ENCODE measurements around the gene OR5B12.
"Not testable (repeated sequence)": the region's sequence is repeated elsewhere in the genome, so short reads cannot be mapped to it uniquely, and the experiment has no call there.

Gene OR5B12

DNA sequence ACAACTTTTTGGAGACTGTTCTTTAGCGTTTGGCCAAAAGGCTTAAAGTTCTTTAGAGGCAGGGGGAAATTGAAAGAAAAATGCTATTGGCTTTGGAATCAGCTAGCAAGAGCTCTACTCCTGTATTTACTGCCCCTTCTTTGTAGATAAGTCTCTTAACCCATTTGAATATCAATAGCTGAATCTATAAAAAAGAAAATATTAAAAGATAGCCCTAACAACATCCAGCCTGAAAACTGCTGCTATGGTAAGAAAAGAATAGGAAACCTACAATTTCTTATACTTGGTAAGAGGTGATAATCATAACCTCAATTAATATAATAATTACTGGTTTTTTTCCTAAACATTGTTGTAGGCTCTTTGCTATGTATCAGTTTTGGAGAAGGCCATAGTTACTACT, at the start of gene OR5B12:
OR5B12 (minus strand) TSS at position 101 of the 400 bp plus-strand sequence. CDS start 2,085 bp downstream, outside the sequence.
- DNase-seq = no peak

DNA sequence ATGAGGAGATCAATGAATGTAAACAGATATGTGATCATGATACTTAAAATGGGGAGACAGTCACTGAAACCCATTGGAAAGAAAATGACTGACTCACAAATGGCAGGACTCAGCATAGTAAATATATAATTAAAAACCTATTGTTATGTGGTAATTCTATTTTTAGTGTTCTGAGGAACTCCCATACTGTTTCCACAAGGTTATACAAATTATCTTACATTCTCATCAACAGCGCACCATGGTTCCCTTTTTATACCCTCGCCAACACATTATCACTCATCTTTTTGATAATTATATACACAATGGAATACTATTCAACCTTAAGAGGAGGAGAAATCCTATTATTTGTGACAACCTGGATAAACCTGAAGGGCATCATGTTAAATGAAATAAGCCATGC, 48.8 kb upstream of the OR5B12 start:
- DNase-seq = no peak

DNA sequence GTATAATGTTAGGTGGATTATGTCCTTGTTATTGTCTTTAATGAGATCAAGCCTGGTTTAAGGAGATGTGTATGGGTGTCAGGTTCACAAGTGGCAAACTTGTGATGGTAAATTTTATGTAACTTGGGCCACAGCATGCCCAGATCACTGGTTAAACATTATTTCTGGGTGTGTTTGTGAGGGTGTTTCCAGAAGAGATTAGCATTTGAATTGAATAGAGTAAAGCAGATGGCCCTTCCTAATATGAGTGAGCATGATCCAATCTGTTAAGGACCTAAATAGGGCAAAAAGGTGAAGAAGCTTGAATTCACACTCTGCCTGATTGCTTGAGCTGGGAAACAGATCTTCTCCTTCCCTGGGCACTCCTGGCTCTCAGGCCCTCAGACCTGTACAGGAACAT, 45.1 kb upstream of the OR5B12 start:
- DNase-seq = no peak

DNA sequence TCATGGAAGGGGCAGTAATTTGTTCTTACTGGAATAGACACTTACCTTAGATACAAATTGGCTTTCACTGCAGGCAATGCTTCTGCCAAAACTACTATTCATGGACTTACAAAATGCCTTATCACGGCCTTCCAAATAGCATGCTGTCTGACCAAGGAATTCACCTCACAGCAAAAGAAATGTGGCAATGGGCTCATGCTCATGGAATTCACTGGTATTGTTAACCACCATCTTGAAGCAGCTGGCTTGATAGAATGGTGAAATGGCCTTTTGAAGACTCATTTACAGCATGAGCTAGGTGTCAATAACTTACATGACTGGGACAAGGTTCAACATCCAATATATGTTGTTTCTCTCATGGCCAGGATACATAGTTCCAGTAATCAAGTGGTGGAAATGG, 43.9 kb upstream of the OR5B12 start:
- DNase-seq = no peak

DNA sequence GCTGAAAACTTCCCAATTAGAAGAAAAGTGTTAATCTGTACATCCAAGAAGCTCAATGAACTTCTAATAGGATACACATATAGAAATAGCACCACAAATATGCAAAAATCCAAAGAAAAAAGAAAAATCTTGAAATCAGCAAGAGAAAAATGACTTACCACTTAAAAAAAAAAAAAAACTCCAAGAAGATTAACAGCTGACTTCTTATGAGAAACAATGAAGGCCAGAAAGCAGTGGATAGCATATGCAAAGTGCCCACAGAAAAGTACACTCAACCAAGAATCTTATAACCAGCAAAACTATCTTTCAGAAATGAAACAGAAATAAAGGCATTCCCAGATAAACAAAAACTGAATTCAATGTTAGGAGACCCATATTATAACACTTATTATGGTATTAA, 29.9 kb upstream of the OR5B12 start:
- DNase-seq = no peak

DNA sequence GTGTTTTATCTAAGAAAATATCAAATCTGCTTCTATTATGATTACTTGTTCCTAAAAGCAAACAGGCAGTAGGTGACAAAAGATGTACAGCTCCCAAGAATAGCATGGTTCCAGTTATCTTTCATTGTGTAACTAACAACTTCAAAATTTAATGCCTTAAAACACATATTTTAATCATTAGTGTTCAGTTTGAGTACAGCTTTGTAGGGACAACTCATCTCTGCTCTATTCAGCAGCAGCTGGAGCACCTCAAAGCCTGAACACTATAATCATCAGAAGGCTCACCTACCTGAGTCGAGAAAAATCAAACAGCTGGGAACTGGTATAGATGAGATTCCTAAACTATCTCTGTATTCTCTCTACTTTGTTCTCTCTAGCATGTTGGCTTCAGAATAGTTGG, 24.3 kb upstream of the OR5B12 start:
- DNase-seq = no peak

DNA sequence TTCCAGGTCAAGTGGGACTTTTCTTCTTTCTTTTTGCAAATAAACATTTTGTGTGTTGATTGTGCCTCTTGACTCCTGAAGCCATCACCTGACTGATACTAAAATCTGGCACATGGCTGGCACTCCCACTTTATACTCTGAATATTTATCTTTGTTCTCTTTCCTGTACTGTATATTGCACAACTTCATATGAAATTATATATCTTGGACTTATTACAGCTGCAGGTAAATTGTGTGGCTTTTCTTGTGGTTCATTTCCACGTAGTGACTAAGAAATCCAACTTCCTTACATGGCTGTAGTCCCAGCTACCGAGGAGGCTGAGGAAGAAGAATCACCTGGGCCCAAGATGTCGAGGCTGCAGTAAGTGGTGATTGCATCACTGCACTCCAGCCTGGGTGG, 23.7 kb upstream of the OR5B12 start:
- DNase-seq = no peak

DNA sequence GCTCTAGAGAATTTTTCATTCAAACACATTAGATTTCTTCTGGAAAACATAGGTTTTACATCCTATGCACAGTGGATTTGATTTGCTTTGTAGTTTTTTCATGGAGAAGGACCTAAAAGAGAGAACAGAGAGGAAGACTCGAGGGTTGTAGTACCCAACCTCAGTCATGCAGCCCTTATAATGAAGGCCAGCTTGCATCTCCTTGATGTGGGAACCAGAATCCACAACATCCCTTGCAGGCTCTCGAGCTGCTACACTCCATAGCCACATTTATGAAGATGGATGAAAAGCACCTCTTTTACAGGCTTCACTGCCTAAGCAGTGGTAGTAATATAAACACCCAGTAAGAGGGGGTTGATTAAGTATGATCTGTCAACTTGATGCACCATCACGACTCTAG, 9.5 kb upstream of the OR5B12 start:
- DNase-seq = no peak

DNA sequence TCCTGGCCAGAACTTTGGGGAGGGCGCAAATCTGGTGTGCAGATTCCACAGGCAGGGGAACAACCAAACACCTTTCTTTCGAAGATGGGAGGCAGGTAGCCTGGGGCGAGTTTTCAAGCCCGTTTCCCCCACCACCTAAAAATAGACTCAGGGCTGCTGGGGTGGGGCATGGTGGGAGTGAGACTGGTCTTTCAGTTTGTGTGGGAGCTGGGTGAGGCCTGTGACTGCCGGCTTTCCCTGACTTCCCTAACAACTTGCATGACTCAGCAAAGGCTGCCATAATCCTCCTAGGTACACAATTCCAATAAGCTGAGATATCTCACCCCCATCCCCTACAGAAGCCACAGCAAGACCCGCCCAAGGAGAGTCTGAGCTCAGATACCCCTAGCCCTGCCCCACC, 4.3 kb upstream of the OR5B12 start:
- DNase-seq = no peak

DNA sequence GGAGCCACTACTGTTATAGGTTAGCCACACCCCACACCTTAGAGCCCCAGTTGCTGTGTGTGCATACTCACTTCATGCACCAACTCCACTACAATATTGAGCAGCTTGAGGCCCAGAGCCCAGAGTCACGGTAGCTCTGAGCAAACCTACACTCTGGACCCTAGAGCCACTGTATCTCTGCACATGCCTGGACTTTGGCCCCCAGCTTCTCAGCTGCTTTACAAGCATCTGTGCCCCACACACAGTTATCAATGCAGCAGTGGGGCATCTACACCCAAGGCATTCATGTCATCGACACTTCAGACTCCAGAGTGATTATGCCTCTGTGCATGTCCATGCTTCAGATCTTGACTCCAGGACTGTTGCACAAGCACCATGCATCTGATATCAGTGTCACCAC, 2.3 kb upstream of the OR5B12 start:
- DNase-seq = no peak

DNA sequence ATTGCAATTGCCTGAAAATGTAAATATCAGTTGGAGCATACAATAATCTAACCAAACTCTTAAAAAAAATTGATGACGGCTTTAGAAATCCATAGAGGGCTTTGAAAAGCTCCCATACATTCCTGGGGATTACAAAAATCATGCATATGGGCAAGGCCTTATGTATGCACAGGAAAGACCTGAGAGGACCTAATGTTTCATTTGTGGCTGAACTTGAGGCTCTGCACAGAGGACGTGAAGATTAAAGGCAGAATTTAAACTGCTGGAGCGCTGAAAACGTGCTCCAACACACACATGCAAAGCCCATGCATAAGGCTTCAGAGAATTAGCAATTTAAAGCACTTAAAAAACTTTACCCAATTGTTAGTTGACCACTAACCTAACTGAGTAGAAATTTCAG, 3.5 kb downstream of the OR5B12 start:
- DNase-seq = no peak

DNA sequence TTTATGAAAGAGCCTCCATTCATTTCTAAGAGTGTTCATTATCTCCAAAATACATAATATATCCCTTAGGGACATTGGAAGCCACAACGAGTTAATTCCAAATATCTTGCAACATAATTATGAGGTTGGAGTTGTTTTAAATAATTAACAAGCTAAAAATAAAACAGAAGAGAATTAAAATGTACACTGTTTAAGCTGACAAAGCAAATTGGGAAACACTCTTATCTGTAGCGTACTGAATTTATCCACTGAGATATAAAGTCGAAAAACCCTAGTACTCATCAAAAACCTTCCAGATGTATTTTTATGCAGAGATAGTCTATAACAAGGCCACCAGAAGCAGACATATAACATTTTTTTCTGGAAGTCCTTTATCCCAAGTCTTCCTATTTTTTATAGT, 7.8 kb downstream of the OR5B12 start:
- no peak for DNase-seq

DNA sequence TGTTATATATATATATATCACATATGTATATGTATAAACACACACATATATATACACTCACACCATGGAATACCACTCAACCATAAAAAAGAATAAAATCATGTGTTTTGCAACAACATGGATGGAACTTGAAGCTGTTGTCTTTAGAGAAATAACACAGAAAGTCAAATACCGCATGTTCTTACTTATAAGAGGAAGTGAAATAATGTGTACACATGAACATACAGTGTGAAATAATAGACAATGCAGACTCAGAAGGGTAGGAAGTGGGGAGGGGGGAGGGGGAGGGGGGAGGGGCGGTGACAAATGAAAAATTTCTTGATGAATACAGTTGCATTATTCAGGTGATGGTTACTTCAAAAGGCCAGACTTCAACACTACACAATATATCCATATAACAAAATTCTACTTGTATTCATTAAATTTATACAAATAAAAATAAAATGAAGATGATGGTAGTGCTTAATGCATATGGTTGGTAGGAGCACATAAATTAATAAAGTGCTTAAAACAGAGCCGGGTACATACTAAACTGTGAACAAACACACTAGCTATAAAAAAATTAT, 8.3 kb downstream of the OR5B12 start:
- DNase-seq = no peak

DNA sequence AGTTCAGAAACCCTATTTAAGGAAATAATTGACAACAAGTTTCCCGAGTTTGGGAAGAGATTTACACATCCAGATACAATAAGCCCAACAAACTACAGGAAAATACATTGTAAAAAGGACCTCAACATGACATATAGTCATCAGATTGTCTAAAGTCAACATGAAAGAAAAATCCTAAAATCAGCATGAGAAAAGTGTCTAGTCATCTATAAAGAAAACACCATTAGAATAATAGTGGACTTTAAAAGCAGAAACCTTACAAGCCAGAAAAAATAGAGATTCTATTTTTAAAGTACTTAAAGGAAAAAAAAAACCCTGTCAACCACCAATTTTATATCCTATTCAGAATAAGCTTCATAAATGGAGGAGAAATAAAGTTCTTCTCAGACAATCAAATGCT, 12.8 kb downstream of the OR5B12 start:
- DNase-seq = no peak

DNA sequence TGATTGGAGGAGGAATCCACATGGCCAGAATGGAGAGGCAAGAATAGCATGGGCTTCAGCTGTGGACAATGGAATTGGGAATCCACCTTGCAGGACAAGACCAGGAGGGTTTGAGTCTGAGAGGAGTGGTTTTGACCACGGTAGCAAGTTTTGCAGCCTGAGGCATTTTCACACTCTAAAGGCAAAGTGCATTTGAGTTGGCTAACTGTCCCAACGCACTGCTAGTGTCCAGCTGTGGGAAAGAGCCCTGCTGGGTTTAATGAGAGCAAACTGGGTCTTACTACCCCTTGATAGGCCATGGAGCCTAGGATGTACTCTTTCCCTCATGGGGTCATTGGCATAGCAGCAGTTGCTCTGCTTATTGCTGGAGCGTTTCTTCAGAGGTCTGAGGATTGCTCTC, 14.0 kb downstream of the OR5B12 start, which contains the start of gene OR5B2:
OR5B2 (minus strand) TSS at position 101 of the 400 bp plus-strand sequence. CDS start 4,860 bp downstream, outside the sequence.
- no peak for DNase-seq

DNA sequence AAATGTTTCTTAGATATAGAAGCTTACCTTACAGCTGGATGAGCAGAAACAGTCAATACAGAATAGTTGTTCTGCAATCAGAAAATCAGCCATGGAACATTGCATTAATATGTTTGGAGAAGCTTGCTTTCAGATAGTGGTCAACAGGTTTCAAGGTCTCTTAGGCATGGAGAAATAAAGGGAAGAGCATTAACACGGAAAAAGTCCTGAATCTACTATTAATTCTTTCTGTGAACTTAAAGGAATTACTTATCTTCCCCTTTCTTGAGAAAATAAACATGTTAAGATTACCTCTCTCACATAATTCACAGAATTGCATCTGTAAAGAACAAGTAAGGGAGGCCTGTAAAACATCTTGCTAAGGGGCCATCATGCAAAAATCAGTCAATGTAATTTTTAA, 35.3 kb downstream of the OR5B12 start, which contains the start of gene OR5B3:
OR5B3 (minus strand) TSS at position 101 of the 400 bp plus-strand sequence. CDS start 3,465 bp downstream, outside the sequence.
- no peak for DNase-seq

DNA sequence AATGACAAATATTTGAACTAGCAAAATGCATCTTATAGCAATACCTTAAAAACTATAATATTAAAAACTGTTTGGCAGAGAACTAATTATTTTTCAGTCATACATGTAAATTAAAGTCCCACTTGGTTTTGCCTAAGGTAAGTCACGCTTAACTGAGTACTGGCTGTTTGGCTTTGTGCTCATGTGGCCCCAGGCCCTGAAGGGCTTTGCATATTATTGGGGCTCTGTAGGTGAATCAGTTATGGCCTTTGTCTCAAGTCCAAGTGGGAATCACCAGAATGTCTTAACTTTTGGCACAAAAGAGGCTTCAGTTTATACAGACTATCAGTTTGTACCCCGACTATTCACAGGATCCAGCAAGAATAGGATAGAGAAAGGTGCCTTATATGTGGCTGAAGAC, 42.4 kb downstream of the OR5B12 start:
- DNase-seq = not testable (repeated sequence)

DNA sequence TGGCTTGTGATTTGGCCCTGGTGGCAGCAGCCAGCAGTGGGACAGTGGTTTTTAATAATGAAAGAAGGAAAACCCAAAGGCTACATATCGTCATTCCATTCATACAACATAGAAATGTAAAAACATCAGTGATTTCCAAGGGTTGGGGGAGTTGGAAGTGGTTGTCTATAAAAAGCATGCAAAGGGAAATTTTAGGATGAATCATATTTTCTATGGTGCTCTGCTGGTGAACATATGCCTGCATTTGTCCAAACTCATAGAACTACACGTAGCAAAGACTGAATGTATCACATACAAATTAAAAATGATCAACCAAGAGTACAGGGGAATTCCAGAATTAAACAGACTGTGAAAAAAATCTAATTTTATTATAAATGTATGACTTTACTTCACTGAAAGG, 46.5 kb downstream of the OR5B12 start:
- DNase-seq = no peak

DNA sequence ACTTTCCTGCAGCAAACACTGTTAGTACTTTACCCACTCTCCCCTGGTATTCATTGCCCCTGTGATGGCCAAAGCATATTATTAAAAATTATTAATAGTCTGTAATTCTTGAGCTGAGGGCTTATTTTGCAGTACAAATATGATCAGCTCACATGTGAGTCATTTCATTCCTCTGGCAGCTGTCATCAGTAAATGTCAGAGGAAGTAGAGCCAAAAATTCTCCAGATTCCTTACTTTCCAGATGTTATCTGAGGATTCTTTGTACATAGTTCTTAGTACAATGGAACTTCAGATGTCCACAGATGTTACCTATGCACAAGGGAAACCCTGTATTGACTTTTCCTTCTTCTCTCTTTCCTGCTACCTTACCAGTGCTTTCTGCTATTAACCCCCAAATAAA, 47.8 kb downstream of the OR5B12 start:
- no peak for DNase-seq

DNA sequence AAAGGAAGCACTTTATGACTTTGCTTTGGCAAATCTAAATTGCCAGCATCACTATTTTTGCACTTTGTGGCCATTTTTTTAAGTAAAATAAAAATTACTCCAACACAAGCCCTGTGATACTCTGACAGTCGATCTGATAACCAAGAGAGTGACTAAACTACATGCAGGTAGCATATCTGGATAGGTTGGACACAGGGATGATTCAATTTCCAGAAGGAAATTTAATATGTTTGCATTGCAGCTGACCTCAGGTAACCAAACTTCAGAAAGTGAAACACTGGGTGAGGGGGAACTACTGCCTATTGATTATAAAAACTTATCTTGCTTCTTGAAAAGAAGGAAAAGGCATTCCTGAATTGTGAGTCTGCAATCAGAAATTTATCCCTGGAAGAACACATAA, 49.3 kb downstream of the OR5B12 start:
- DNase-seq = no peak

DNA sequence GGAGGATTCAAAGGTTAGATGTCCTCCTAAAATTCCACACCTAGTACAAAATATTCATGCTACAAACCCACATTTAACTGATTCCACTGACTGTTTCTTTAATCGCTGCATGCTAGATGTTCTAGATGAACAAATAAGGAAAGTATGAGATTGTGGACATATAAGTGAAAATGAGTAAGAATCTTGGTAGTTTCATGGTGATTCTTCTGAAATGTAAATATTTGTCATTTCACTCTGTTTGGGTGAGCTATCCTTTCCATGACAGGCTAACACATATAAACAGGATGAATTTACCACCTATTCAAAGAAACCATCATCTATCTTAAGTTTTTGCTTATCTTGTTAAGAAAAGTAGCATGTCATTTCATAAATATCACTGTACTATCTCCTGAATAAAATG, 50.2 kb downstream of the OR5B12 start:
- no peak for DNase-seq

DNA sequence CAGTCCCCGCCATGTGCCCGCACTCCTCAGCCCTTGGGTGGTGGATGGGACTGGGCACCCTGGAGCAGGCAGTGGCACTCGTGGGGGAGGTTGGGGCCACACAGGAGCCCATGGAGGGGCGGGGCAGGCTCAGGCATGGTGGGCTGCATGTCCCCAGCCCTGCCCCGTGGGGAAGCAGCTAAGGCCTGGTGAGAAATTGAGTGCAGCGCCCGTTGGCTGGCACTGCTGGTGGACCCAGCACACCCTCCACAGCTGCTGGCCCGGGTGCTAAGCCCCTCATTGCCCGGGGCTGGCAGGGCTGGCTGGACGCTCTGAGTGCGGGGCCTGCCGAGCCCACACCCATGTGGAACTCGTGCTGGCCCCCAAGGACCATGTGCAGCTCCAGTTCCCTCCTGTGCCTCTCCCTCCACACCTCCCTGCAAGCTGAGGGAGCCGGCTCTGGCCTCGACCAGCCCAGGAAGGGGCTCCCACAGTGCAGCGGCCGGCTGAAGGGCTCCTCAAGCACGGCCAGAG, 51.4 kb downstream of the OR5B12 start:
- no peak for DNase-seq

Data from activated CD8-positive, alpha-beta memory T cell treated with anti-CD3 and anti-CD28 coated beads, Interleukin-2, amount 50 U/mL, for 4 hours (primary cell).